Breast epithelium (tissue), 3 donors: ENCODE results near the gene NOL4L.

Experiments used
- CTCF ChIP-seq, 3 donors: fragments of 450-650 bp; IDR thresholded peaks; one replicate each; pipeline ENCODE4 v1.5.1; 2016 to 2017; ENCODE audit warnings: antibody characterized with exemption in 3 of 3, mild to moderate bottlenecking in 3 of 3, moderate library complexity in 3 of 3
- POLR2A ChIP-seq: fragments of 450-650 bp; IDR thresholded peaks from one replicate; pipeline ENCODE4 v1.6.1; 2016; ENCODE audit warnings: antibody characterized with exemption, mild to moderate bottlenecking, moderate library complexity

- TF ChIP-seq CTCF (IDR thresholded peaks at IDR 0.05) (no peak), POLR2A (no peak)
These were observed 133.3 kb downstream of the NOL4L start for GRCh38 chr20:32451682-32452461.
